BE2C (cell line): Measurements from ENCODE around the gene KRTAP10-12.

ENCODE experiments used
- DNase-seq: peaks from one replicate; pipeline ENCODE4 v3.0.0-alpha.2; 2020
- H3K27me3 ChIP-seq: fragments of 250-450 bp; sonication (Bioruptor Pico); 2 replicates; pipeline ENCODE4 v1.5.1; 2020; ENCODE audit warnings: mild to moderate bottlenecking
- H3K36me3 ChIP-seq: fragments of 250-450 bp; sonication (Bioruptor Pico); 2 replicates; pipeline ENCODE4 v1.5.1; 2020; ENCODE audit warnings: mild to moderate bottlenecking
- H3K4me1 ChIP-seq: fragments of 250-450 bp; sonication (Bioruptor Pico); 2 replicates; pipeline ENCODE4 v1.5.1; 2020
- H3K4me3 ChIP-seq: 2 replicates; pipeline ENCODE4 v1.5.1; 2011; ENCODE audit warnings: low read depth, low read length
- H3K9me3 ChIP-seq: fragments of 250-450 bp; sonication (Bioruptor Pico); 2 replicates; pipeline ENCODE4 v1.5.1; 2020
- TF ChIP-seq, protein P1 (sequence below): IDR thresholded peaks from 2 replicates; pipeline ENCODE4 v1.5.1; 2012; ENCODE audit warnings: mild to moderate bottlenecking, low read depth, low read length

The KRTAP10-12 gene

DNA sequence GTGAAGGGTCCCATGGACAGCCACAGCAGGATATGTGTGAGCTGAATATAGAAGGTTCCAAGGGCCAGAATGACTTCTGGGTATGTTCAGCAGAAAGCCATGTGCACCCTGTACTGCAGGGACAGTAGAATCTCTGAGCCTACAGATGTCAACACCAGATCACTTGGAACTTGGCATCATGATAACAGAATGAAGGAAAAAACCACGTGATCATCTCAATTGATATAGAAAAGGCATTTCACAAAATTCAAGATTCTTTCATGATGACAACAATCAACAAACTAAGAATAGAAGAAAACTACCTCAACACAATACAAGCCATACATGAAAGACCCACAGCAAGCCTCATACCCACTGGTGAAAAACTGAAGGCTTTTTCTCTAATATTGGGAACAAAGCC, 29.4 kb upstream of the KRTAP10-12 start:
- Histone ChIP-seq H3K4me1 (no peaks in the 10 kb centered on the region), H3K36me3 (no peaks in the 10 kb centered on the region), H3K27me3 (no peaks in the 10 kb centered on the region), H3K9me3 (no peaks in the 10 kb centered on the region), H3K4me3 (no peak overlapping the region)
- TF ChIP-seq, protein P1, sequence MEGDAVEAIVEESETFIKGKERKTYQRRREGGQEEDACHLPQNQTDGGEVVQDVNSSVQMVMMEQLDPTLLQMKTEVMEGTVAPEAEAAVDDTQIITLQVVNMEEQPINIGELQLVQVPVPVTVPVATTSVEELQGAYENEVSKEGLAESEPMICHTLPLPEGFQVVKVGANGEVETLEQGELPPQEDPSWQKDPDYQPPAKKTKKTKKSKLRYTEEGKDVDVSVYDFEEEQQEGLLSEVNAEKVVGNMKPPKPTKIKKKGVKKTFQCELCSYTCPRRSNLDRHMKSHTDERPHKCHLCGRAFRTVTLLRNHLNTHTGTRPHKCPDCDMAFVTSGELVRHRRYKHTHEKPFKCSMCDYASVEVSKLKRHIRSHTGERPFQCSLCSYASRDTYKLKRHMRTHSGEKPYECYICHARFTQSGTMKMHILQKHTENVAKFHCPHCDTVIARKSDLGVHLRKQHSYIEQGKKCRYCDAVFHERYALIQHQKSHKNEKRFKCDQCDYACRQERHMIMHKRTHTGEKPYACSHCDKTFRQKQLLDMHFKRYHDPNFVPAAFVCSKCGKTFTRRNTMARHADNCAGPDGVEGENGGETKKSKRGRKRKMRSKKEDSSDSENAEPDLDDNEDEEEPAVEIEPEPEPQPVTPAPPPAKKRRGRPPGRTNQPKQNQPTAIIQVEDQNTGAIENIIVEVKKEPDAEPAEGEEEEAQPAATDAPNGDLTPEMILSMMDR: no peak
- DNase-seq: no peak

DNA sequence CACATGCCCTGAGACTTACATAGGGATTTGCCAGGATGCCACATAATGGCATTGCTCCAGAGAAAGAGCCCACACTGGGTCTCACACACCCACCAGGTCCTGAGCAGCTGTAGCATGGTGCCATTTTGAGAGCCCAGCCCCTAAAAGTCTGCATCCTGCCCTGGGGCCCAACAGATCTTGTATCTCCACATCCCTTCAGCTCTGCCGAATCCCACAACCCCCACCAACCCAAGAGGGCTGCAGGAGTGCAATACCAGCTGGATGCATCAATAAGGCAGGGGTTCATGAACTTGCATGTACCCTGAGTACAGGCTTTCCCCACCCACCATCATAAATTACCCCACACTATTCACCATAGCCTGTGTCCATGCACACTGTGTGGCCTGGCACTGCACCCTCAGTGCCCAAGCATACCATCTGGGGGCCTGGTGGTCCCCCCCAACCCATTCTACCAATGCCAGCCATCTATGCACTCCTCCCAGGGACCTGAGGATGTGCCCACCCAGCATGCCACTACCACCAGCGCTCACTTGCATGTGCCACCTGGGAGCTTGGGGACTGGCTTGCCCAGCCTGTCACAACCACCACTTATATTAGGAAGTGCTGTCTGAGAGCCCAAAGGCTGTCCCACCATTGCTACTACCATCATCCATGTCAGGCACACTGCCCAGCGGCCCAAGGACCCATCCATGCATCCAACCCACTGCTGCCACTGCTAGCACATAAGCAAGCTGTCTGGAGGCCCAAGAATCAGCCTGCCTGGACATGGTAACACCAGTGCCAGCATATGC, 26.1 kb upstream of the KRTAP10-12 start:
- Histone ChIP-seq H3K4me1 (no peaks in the 10 kb centered on the region), H3K36me3 (no peaks in the 10 kb centered on the region), H3K4me3 (no peak overlapping the region), H3K9me3 (no peaks in the 10 kb centered on the region), H3K27me3 (peaks cover 2% of the 10 kb centered on the region)
- TF ChIP-seq, protein P1: no peak
- no peak for DNase-seq

DNA sequence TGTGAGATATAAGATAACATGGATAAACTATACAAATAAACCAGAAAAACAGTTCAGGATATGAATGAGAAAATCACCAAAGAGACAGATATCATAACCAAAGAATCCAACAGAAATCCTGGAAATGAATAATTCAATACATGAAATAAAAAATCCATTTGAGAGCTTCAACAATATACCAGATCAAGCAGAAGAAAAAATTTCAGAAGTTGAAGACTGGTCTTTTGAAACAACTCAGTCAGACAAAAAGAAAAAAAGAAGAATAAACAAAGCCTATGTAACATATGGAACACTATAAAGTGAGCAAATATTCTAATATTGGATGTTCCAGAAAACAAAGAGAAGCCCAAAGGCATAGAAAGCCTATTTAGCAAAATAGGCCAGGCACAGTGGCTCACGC, 25.1 kb upstream of the KRTAP10-12 start:
- no peaks in the 10 kb centered on the region for H3K36me3 ChIP-seq
- H3K4me3 ChIP-seq: no peak overlapping the region
- DNase-seq: no peak
- no peaks in the 10 kb centered on the region for H3K4me1 ChIP-seq
- H3K27me3 ChIP-seq: peaks cover 12% of the 10 kb centered on the region
- no peaks in the 10 kb centered on the region for H3K9me3 ChIP-seq
- TF ChIP-seq, protein P1: no peak

DNA sequence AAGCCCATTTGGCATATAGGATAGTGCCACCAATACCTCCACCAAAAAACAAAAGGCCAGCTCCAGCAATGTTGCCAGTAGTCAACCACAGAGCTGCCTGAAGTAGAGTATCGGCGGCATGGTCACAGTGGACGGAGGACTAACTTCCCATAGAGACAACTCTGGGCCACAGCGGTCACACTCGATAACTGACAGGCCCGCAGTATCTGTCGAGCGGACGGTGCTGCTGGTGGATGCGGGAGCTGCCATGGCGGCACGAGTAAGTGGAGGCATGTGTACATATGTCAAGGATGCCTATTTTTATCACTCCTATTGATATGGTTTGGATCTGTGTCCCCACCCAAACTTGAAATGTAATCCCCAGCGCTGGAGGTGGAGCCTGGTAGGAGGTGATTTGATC, 19.1 kb upstream of the KRTAP10-12 start:
- H3K4me1 ChIP-seq: no peaks in the 10 kb centered on the region
- H3K4me3 ChIP-seq: no peak overlapping the region
- no peak for DNase-seq
- TF ChIP-seq, protein P1: no peak
- no peaks in the 10 kb centered on the region for H3K36me3 ChIP-seq
- H3K27me3 ChIP-seq: peaks cover 45% of the 10 kb centered on the region
- H3K9me3 ChIP-seq: no peaks in the 10 kb centered on the region

DNA sequence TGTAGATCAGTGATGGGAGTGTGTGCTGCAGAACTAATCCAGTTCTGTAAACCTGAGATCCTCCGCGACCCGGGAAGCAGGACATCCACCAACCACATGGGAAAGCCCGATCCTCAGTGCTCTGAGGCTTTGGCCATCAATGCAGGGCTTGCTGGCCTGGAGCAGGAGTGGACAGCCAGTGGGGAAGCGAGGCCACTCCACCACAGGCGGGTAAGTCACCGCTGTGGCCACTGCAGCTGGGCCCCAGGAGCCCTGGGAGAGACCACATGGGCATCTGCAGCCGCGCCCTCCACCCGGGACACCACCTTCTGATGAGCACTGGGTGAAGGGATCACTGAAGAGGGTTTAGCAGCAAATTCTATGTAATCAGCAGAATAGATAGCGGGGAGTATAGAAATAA, 15.8 kb upstream of the KRTAP10-12 start:
- no peak overlapping the region for H3K4me3 ChIP-seq
- no peak for DNase-seq
- no peaks in the 10 kb centered on the region for H3K9me3 ChIP-seq
- H3K4me1 ChIP-seq: no peaks in the 10 kb centered on the region
- TF ChIP-seq, protein P1: no peak
- H3K36me3 ChIP-seq: no peaks in the 10 kb centered on the region
- peaks cover 63% of the 10 kb centered on the region for H3K27me3 ChIP-seq

DNA sequence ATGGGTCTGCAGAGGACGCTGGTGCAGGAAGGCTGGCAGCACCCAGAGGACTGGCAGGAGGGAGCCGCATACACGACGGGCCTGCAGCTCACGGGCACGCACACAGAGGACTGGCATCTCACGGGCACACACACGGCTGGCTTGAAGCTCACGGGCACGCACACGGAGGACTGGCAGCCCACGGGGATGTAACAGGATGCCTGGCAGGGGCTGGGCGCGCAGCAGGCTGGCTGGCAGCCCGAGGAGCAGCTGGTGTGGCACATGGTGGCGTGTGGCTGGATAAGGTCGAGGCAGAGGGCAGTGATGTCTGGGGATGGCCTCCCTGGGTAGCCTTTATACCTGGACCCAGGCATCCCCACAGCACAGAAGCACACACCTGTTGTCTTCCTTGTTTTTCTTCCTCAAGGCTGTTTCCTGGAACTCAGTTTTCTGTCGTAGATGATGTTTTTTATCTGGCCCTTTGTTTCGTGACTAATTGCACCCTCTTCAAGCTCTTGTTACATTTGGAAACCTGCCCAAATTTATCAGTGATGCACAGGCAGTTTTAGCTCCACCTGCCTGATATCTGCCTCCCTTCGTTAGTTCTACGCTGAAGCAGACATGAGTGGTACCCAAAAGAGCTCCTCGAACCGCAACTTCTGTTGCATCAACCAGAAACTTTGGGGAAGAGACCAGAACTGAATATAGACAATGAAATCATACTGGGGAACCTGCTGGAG, 15.0 kb upstream of the KRTAP10-12 start, which contains the start of gene KRTAP12-1:
KRTAP12-1 (minus strand) TSS at position 303 of the 719 bp plus-strand sequence; CDS start at position 263, 40 bp downstream.
- H3K27me3 ChIP-seq: peaks cover 58% of the 10 kb centered on the region
- H3K36me3 ChIP-seq: no peaks in the 10 kb centered on the region
- no peak for DNase-seq
- TF ChIP-seq, protein P1: no peak
- H3K4me1 ChIP-seq: no peaks in the 10 kb centered on the region
- no peaks in the 10 kb centered on the region for H3K9me3 ChIP-seq
- no peak within 1 kb of the TSS for H3K4me3 ChIP-seq
